HG02981 (cell line): ENCODE data around the gene CCNJ.
"Not testable (repeated sequence)": the region's sequence is repeated elsewhere in the genome, so short reads cannot be mapped to it uniquely, and the experiment has no call there.

Source experiments
- ATAC-seq: cut with Tn5 transposase; IDR thresholded peaks from one replicate; pipeline ENCODE4 v1.9.1; 2021; ENCODE audit warnings: mild to moderate bottlenecking, moderate library complexity; ENCODE audit not compliant: unreplicated experiment

Gene CCNJ, protein sequence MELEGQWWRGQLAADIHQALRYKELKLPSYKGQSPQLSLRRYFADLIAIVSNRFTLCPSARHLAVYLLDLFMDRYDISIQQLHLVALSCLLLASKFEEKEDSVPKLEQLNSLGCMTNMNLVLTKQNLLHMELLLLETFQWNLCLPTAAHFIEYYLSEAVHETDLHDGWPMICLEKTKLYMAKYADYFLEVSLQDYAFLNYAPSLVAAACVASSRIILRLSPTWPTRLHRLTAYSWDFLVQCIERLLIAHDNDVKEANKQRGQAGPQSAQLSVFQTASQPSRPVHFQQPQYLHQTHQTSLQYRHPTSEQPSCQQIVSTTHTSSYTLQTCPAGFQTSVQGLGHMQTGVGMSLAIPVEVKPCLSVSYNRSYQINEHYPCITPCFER

DNA sequence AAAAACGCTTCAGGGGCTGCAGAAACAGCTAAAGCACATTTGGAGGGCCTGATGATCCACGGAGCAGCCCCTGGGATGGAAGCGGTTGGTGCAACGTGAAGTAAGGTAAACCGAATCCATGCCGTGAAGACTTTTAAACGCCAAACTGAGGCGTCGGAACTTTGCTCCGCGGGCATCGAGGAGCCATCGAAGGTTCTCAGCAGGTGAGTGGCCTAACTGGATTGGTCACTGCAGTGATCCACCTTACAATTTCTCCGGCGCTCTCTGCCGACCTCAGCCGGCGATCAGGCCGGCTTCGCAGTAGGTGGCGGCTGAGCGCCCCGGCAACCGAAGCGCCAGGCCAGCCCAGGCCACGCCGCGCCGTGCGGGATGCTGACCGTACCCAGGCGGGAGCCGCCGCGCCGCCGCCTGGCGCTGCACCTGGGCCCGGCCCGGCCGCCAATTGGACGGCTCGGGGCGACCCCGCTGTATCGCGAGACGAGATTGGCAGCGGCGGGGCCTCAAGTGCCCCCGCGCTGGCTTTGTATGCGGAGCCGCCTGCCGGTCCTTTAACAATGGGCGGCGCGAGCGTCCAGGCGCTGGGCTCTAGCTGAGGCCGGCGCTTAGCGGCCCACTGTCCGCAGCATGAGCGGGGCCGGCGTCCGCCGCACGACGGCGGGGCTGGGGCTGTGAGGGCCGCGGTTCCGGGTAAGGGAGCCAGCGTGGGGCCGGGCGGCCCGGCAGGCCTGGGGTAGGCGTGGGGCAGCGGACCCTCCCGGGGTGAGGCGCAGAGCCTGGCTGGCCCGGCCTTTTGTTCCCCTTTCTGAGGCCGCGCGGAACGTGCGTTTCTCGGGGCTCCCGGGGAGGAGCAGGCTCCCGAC is at the start of gene CCNJ:
CCNJ (plus strand) TSS at position 551 of the 860 bp plus-strand sequence. CDS start 811 bp downstream, outside the sequence.
- ATAC-seq = peak; percentile 84

DNA sequence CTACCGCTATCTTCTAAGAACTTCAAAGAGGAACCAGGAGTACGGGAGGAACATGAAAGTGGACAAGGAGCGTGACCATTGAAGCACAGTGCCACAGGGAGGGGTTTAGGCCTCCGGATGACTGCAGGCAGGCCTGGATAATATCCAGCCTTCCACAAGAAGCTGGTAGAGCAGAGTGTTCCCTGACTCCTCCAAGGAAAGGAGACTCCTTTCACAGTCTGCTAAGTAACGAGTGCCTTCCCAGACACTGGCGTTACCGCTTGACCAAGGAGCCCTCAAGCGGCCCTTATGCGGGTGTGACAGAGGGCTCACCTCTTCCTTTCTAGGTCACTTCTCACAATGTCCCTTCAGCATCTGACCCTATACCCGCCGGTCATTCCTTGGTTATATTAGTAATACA is 49.0 kb upstream of the CCNJ start:
- ATAC-seq = not testable (repeated sequence)

DNA sequence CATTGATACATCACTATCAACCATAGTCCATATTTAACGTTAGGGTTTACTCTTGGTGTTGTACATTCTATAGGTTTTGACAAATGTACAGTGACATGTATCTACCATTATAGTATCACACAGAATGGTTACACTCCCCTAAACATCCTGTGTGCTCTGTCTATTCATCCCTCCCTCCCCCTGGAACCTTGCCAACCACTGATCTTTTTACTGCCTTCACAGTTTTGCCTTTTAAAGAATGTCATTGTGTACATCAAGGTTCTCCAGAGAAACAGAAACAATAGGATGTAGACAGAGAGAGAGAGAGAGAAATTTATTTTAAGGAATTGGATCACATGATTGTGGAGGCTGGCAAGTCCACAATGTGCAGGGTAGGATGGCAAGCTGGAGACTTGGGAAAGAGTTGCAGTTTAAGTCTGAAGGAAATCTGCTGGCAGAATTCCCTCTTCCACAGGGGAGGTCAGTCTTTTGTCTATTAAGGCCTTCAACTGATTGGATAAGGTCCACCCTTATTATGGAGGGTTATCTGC is 45.1 kb upstream of the CCNJ start:
- ATAC-seq = no peak

DNA sequence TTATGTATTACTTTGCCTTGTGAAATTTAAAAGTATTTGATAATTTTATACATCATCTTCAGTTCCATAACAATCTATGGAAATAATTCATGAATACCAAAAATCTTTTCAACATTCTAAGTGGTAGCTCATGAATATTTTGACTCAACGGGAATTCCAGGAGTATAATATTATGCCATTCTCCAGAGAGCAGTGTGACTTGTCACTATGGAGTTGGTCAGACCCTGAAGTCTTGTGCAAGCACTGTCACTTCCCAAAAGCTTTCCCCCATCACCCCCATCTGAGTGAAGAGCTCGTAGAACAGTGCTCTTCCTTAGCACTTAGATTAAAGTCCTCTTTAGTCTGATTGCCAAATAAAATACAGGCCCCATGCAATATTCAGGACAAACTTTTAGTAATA is 29.4 kb upstream of the CCNJ start:
- ATAC-seq = no peak

DNA sequence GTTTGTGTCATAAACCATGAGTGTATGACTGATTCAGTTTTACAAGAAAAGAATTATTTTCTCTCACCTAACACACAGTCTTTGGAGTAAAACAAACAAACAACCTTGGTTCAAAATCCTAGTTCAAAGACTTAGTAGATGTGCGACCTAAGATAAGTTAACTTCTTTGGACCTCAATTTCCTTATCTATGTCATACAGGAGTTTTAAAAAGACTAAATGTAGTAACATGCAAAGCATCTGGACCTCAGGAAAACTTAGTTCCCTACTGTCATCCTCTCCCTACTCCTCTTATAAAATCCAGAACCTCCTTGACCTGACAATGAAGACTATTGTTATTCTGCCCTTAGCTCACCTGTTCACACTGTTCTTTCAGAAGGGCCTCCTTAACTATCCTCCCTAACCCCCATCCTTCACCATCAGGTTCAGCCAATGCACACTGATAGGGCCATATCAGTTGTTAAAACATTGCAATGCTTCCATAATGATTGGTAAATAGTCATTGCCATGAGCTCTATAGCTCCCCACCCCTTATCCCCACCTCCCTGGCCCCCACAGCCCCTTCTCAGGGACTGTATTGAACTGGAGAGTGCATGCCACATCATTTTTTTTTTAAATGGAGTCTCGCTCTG is 28.8 kb upstream of the CCNJ start:
- no peak for ATAC-seq

DNA sequence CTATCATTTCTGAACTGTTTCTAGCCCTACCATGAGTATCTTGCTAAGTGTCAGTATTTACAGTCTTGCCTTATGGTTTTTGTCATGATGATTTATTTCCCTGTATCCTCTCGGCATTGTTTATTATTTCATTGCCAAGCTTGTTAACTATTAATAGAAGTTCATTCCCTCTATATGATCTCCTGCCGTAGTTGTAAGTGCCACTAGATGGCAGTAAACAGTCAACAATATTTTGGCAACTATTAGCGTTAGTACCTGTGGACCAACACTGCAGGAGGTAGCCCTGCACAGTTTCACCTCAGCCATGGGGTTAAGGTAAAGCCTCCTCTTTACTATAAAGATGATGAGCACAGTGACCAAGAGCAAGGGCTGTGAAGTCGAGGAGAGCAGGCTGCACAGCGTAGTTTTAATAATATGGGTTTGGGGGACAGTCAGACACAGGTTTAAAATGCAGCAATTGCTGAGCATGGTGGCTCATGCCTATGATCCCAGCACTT is 26.1 kb upstream of the CCNJ start:
- peak; percentile 79 for ATAC-seq

DNA sequence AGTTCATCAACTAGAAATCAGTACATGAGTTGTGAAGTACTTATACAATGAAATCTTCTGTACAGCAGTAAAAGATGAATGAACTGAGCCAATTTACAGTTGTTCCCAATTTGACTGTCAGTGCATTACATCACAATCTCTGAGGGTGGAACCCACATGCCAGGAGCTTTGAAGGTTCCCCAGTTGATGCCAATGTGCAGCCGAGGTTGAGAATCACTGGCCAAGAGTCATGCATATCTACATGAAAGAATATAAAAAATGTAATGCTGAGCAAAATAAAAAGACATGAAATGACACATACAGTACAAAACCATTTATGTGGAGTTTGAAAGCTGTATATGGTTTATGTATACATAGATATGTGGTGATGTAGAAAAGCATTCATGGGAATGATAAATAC is 22.1 kb upstream of the CCNJ start:
- ATAC-seq = no peak

DNA sequence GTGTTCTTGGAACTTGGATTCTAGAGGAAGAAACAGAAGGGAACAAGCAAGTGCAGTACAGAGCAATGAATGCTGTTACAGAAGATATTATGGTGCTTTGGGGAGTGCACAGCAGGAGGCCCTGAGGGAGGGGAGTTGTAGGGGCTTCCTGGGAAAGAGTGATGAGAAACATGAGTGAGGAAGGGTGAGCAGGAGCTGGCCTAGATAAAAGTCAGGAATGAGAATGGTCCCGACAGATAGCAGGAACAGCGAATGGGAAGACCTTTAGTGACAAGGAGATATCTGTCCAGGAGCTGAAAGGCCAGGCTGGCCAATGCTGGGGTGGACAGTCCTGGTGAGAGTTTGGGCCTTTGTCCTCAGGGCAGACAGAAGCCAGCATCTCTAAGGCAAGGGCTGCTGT is 20.6 kb upstream of the CCNJ start:
- no peak for ATAC-seq

DNA sequence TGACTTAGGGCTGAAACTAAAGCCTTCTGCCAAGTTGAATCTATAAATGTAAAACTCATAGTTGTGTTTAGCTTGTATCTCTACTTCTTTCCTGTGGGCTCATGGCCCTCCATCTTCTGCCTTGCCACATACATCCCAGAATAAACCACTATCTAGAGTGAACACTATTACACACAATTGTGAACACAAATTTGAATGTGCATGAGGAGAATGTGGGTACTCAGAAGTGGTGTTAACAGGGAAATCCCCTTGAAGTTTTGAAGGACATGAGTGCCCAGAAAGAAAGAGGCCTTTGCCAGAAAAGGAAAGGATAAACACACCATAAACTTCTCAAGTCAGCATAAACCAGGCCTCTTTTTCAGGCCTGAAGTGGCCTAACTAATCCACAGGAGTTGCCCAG is 20.2 kb upstream of the CCNJ start:
- ATAC-seq = no peak

DNA sequence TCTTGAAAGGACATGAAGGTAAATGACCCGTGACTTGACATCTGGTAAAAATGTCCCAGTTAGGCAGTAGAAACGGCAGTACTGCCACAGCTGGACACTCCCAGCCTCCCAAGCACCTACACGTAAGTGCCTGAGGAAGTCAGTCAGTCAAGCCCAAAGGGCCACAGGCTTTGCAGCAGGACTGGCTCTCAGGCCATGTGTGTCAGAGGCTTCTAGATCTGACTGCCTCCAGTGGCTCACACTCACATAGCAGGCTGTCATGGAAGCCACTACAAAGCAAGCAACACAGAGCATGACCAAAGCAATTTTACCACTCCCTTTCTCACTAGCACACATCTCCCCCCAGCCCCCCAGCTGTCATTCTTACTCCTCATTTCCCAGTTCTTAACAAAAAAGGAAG is 17.8 kb upstream of the CCNJ start:
- ATAC-seq = peak; percentile 78

DNA sequence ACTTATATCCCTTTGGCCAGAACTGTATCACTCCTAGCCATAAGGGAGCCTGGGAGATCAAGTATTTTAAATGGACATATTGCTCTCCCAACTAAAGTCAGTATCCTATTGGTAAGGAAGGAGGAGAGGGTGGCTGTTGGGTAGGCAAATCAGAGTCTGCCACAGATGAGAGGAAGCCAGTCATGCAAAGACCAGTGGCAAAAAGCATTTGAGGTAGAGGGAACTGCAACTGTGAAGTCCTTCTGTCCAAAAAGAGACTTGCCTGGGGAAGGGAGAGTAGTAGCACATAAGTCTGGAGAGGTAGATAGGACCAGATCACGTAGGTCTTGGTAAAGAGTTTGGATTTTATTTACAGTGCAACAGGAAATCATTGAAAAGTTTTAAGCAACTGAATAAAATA is 8.8 kb upstream of the CCNJ start:
- no peak for ATAC-seq

DNA sequence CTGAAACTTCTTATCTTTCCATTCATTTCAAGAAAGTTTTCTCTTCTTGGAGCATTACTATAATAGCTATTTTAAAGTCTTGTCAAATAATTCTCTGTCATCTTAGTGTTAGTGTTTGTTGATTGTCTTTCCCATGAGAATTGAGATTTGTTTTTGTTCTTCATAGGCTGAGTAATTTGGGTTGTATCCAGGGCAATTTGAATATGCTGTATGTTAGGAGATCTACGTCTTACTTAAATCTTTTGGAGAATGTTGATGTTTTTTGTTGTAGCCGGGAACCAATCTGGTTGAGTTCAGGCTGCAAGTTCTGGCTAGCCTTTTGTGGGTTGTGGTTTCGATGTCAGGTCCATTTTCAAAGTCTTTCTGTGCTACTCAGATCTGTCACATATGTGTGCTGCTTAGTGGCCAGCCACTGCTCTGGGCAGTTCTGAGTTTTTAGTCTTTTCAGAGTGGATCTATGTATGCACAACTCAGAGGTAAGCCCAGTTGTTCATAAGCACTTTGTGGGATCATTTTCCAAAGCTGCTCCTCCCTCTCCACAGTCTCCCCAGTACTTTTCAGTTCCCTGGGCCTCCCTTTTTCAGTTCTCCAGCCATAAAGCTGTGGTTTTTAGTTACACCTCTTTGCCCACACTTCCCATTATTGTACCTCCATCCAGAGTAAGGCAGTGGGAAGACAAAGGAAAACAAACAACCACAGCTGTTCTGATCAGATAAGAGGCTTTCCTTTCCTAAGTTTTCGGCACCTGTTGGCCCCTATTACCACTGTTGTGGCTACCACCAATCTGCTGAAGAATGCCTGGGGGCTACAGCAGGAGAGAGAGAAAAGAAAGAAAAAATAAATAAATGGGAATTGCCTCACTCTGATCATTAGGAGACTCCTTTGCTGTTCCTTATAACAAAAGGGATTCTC is 4.7 kb upstream of the CCNJ start:
- no peak for ATAC-seq

DNA sequence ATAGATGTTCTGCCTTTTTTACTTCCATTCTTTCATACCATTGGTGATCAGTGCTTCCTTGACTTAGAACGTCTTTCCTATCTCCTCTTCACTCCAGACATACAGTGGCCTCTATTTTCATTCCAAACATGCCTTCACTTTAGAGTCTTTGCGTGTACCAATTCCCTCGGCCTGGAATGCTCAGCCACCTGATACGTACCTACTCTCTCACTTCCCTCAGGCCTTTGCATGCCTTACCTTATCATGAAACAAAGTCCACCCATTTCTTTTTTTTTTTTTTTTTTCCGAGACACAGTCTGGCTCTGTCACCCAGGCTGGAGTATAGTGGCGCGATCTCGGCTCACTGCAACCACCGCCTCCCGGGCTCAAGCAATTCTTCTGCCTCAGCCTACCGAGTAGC is 2.2 kb upstream of the CCNJ start:
- no peak for ATAC-seq

DNA sequence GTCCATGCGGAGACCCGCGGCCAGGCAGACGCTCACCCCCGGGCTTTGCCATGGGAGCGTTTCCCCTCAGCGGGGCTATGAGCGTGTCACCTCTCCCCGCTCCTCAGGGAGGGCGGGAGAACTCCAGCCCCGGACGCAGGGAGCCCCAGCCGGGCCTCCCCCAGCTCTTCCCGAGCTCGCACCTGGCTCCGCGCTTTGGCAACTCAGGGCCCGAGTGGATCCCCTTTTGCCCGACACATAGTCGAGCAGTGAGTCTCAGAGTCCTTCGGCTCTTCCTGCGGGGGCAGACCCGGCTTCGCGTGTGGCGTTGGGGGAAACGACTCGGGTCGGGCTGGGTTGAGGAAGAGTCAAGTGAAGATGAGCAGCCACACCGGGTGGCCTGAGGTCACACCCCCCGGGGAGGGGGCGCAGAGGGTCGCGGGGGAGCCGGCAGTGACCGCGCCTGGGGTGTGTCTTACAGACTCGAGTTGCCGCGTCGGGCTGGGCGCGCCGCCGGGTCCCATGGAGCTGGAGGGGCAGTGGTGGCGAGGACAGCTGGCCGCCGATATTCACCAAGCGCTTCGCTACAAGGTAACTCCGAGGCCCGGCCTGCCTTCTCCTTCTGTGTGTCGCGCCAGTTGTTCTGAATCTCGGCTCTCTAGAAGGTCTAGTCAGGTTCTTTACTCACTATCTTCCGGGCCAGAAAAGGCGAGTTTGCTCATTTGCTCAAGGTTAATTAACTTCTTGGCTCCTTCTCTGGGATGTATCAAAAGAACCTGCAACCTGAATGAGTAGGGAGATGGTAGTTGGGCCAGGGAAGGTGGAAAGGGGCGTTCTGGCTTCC is 721 bp downstream of the CCNJ start:
- peak; percentile 32 for ATAC-seq

DNA sequence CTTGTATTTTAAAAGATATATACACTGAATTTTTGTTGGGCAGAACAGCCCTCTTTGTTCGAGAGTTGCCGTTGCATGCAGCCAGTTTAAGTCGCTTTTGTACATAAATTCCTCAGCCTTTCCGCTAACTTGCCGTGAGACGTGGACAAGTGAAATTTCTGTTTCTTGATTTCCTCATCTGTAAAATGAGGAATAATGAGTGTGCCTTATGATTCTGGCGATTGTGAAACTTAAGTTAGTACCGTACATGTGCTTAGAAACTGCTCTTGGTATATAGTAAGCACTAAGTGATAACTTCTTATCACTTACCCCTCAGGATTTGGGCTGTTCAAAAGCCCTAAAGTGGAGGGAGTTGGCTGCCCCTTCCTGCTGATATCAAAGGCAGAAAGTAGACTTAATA is 1.4 kb downstream of the CCNJ start:
- no peak for ATAC-seq

DNA sequence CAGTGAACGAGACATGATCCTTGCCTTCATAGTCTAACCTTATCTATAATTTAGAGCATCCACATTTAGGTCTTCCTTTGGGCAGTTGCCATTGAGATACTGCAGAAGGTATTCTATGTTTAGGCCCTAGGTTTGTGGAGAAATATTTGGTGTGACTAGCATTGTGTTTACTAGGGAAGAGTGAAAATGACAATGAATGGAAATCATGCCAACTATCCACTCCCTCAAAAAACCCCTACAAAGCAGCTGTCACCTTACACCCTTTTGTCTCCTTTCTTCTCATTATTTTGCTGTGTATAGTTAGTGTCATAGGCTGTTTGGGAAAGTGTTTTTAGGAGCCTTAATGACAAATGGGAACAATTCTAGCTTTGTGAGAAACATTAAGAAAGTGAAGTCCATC is 3.2 kb downstream of the CCNJ start:
- no peak for ATAC-seq

DNA sequence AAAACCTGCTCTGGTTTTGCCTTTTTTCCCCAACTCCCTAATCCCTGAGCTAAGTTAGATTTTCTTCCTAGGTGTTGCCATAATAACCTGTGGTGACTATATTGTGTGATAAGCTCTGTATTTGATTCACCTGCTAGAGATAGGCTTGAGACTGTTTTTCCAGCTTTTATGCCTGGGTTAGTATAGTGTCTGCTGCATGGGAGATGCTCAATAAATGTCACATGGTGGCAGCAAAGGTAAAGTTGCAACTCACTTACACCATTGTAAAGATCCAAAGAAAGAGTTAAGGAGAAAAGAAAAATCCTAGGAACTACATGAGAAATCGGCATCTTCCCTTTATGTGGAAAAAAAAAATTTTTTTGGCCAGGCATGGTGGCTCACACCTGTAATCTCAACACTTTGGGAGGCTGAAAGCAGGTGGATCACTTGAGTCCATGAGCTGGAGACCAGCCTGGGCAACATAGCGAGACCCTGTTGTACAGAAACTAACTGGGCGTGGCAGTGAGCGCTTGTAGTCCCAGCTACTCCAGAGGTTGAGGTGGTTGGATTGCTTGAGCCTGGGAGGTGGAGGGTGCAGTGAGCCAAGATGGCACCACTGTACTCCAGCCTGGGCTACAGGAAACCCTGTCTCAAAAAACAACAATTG is 3.7 kb downstream of the CCNJ start:
- no peak for ATAC-seq

DNA sequence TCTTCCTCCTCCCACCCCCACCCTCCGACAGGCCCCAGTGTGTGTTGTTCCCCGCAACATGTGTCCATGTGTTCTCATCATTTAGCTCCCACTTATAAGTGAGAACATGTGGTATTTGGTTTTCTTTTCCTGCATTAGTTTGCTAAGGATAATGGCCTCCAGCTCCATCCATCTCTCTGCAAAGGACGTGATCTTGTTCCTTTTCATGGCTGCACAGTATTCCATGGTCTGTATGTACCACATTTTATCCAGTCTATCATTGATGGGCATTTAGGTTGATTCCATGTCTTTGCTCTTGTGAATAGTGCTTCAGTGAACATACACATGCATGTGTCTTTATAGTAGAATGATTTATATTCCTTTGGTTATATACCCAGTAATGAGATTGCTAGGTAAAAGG is 4.5 kb downstream of the CCNJ start:
- not testable (repeated sequence) for ATAC-seq

DNA sequence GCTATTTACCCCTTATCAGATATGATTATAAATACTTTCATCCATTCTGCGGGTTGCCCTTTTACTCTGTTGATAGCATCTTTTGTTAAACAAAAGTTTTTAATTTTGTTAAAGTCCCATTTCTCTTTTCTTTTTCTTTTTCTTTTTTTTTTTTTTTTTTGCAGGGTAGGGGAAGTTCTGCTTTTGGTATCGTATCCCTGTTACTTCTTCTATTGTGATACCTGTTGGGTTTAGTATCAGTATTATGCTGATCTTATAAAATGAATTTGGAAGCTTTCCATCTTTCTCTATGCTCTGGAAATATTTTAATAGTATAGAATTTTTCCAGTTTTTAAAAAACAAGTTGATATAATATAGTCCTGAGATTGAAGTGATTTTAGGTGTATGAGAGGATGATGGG is 6.0 kb downstream of the CCNJ start:
- ATAC-seq = no peak
